Measurements from ENCODE around the gene JUP.
A peak's percentile ranks its signal among the peaks of the same experiment; 100 is the strongest.

The JUP gene

GRCh38 chr17:41810659-41811548 lies 24.4 kb upstream of the JUP start:
- no peak for DNase-seq (ENCODE audit: low read depth in 2 of 2)

GRCh38 chr17:41806685-41807445 lies 20.4 kb upstream of the JUP start:
- DNase-seq (ENCODE audit: low read depth in 2 of 2), result no peak

- DNase-seq (ENCODE audit: low read depth in 2 of 2), result no peak
These were observed 16.8 kb upstream of the JUP start for GRCh38 chr17:41803049-41804020.

GRCh38 chr17:41801374-41802271 lies 15.1 kb upstream of the JUP start:
- DNase-seq (ENCODE audit: low read depth in 2 of 2), result peak; percentile 53 to 56

- DNase-seq (ENCODE audit: low read depth in 2 of 2), result no peak
These were observed 14.3 kb upstream of the JUP start for GRCh38 chr17:41800601-41801373.

GRCh38 chr17:41799366-41799765 lies 12.9 kb upstream of the JUP start:
- DNase-seq (ENCODE audit: low read depth in 2 of 2), result no peak

- no peak for DNase-seq (ENCODE audit: low read depth in 2 of 2)
These were observed 10.9 kb upstream of the JUP start for GRCh38 chr17:41797377-41797776.

- DNase-seq (ENCODE audit: low read depth in 2 of 2), result no peak
These were observed 9.8 kb upstream of the JUP start for GRCh38 chr17:41796121-41796895.

- no peak for DNase-seq (ENCODE audit: low read depth in 2 of 2)
These were observed 8.0 kb upstream of the JUP start for GRCh38 chr17:41794540-41794975.

- no peak for DNase-seq (ENCODE audit: low read depth in 2 of 2)
These were observed 7.5 kb upstream of the JUP start for GRCh38 chr17:41793784-41794539.

GRCh38 chr17:41792845-41793783 lies 6.6 kb upstream of the JUP start:
- no peak for DNase-seq (ENCODE audit: low read depth in 2 of 2)

- no peak for DNase-seq (ENCODE audit: low read depth in 2 of 2)
These were observed 509 bp upstream of the JUP start for GRCh38 chr17:41787021-41787418.

- no peak for DNase-seq (ENCODE audit: low read depth in 2 of 2)
These were observed 668 bp downstream of the JUP start for GRCh38 chr17:41785859-41786226.

- DNase-seq (ENCODE audit: low read depth in 2 of 2), result no peak
These were observed 1.2 kb downstream of the JUP start for GRCh38 chr17:41785091-41785858.

GRCh38 chr17:41784207-41784744 lies 2.2 kb downstream of the JUP start:
- DNase-seq (ENCODE audit: low read depth in 2 of 2), result no peak

- DNase-seq (ENCODE audit: low read depth in 2 of 2), result no peak
These were observed 4.4 kb downstream of the JUP start for GRCh38 chr17:41782142-41782541.
